Measurements from ENCODE around the gene CDH4. TPM values are rescaled to one million over a fixed set of nuclear protein-coding genes. Genes with fewer than 3 reads are reported as not detected.

Gene CDH4
- total RNA-seq, 1 experiment from 2014 or later = not detected

DNA sequence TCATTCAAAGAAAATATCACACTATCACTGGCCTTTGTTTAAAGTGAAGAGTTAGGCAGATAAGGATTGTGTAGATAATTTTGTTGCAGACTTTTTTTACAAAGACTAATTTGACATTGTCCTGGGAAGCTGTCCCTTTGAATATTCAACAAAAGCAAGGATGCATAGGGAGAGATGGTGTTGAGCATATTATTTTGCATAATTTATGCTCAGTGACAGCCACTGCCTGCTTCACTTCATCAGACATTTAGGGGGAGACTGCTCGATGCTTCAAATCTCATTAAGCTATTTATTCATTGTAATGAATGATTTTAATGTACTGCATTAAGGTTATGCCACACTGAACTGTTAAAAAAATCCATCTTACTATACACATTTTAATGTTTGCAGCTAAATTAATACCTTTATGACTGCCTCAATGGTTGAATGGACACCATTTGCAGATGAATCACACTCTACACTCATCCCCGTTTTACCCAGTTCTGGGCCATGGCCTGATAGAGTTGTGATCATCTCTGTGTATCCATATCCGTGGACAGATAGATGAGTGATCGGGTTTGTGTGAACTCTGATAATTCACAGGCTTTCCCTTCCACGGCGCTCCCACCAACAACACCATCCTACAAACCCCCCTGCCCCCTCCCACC lies 128.0 kb downstream of the CDH4 start:
- no peaks in the 10 kb centered on the region for H3K27me3 Mint-ChIP-seq (ENCODE audit: insufficient read depth, unreplicated experiment)
- no peaks in the 10 kb centered on the region for H3K27me3 ChIP-seq (replicated peaks; ENCODE audit: control insufficient read depth, insufficient read depth, low read length)
- H3K9me3 Mint-ChIP-seq (ENCODE audit: unreplicated experiment) = peaks cover 25% of the 10 kb centered on the region
- CTCF ChIA-PET = interaction anchor here (0.6 kb wide), 1 partner anchor 11 kb away, joined by 4 read pairs; no protein-coding TSS in a partner anchor
- no peak overlapping the region for H3K4me3 Mint-ChIP-seq (ENCODE audit: unreplicated experiment)
- H3K4me3 ChIP-seq (ENCODE audit: low read depth, low read length) = no peak overlapping the region
- H3K9me3 ChIP-seq = peaks cover 28% of the 10 kb centered on the region
- intact Hi-C loops (cut with micrococcal nuclease; ENCODE audit: unreplicated experiment) = no loop called here
- H3K36me3 ChIP-seq (ENCODE audit: control insufficient read depth, insufficient read depth, low read length) = no peaks in the 10 kb centered on the region
- BruUV-seq (replicated peaks) = no TSS peak
- POLR2A ChIA-PET = no interaction called here
- no peaks in the 10 kb centered on the region for H3K36me3 Mint-ChIP-seq (ENCODE audit: insufficient read depth, unreplicated experiment)
- TF ChIP-seq CTCF (IDR thresholded peaks at IDR 0.05; ENCODE audit: insufficient read depth in 1 of 2, low read depth in 1 of 2, low read length in 1 of 2, severe bottlenecking in 1 of 2, unreplicated experiment in 1 of 2) = no peak
- no peaks in the 10 kb centered on the region for H3K4me1 ChIP-seq
- H3K4me1 Mint-ChIP-seq (ENCODE audit: low read depth, unreplicated experiment) = no peaks in the 10 kb centered on the region
- no peak for DNase-seq
- H3K27ac Mint-ChIP-seq (ENCODE audit: unreplicated experiment) = no peak overlapping the region

- no peak for DNase-seq
- peaks cover 28% of the 10 kb centered on the region for H3K9me3 ChIP-seq
- no peaks in the 10 kb centered on the region for H3K27me3 ChIP-seq (replicated peaks; ENCODE audit: control insufficient read depth, insufficient read depth, low read length)
- Mint-ChIP-seq H3K27ac (ENCODE audit: unreplicated experiment) (no peak overlapping the region), H3K4me3 (ENCODE audit: unreplicated experiment) (no peak overlapping the region), H3K27me3 (ENCODE audit: insufficient read depth, unreplicated experiment) (peaks cover under 1% of the 10 kb centered on the region), H3K9me3 (ENCODE audit: unreplicated experiment) (peaks cover 25% of the 10 kb centered on the region), H3K4me1 (ENCODE audit: low read depth, unreplicated experiment) (no peaks in the 10 kb centered on the region), H3K36me3 (ENCODE audit: insufficient read depth, unreplicated experiment) (no peaks in the 10 kb centered on the region)
- CTCF ChIA-PET = no interaction called here
- no TSS peak for BruUV-seq (replicated peaks)
- POLR2A ChIA-PET = no interaction called here
- intact Hi-C loops (cut with micrococcal nuclease; ENCODE audit: unreplicated experiment) = no loop called here
- no peaks in the 10 kb centered on the region for H3K36me3 ChIP-seq (ENCODE audit: control insufficient read depth, insufficient read depth, low read length)
- TF ChIP-seq CTCF (IDR thresholded peaks at IDR 0.05; ENCODE audit: insufficient read depth in 1 of 2, low read depth in 1 of 2, low read length in 1 of 2, severe bottlenecking in 1 of 2, unreplicated experiment in 1 of 2) = no peak
- no peaks in the 10 kb centered on the region for H3K4me1 ChIP-seq
- no peak overlapping the region for H3K4me3 ChIP-seq (ENCODE audit: low read depth, low read length)
Measured at GRCh38 chr20:61380545-61380915, 128.5 kb downstream of the CDH4 start.

- Histone ChIP-seq H3K27me3 (replicated peaks; ENCODE audit: control insufficient read depth, insufficient read depth, low read length) (no peaks in the 10 kb centered on the region), H3K4me1 (no peaks in the 10 kb centered on the region), H3K4me3 (ENCODE audit: low read depth, low read length) (no peak overlapping the region), H3K36me3 (ENCODE audit: control insufficient read depth, insufficient read depth, low read length) (no peaks in the 10 kb centered on the region), H3K9me3 (peaks cover 15% of the 10 kb centered on the region)
- Mint-ChIP-seq H3K27ac (ENCODE audit: unreplicated experiment) (no peak overlapping the region), H3K27me3 (ENCODE audit: insufficient read depth, unreplicated experiment) (peaks cover 5% of the 10 kb centered on the region), H3K4me3 (ENCODE audit: unreplicated experiment) (no peak overlapping the region), H3K36me3 (ENCODE audit: insufficient read depth, unreplicated experiment) (no peaks in the 10 kb centered on the region), H3K9me3 (ENCODE audit: unreplicated experiment) (peaks cover 30% of the 10 kb centered on the region), H3K4me1 (ENCODE audit: low read depth, unreplicated experiment) (no peaks in the 10 kb centered on the region)
- DNase-seq = no peak
- ChIA-PET POLR2A (no interaction called here), CTCF (no interaction called here)
- intact Hi-C loops (cut with micrococcal nuclease; ENCODE audit: unreplicated experiment) = no loop called here
- TF ChIP-seq CTCF (IDR thresholded peaks at IDR 0.05; ENCODE audit: insufficient read depth in 1 of 2, low read depth in 1 of 2, low read length in 1 of 2, severe bottlenecking in 1 of 2, unreplicated experiment in 1 of 2) = no peak
- no TSS peak for BruUV-seq (replicated peaks)
Measured at GRCh38 chr20:61382194-61382593, 130.1 kb downstream of the CDH4 start.
